ENCODE measurements around the gene DPH5. TPM values are rescaled to one million over a fixed set of nuclear protein-coding genes. Genes with fewer than 3 reads are reported as not detected.
A peak's percentile ranks its signal among the peaks of the same experiment; 100 is the strongest.
"Not testable (repeated sequence)": the region's sequence is repeated elsewhere in the genome, so short reads cannot be mapped to it uniquely, and the experiment has no call there.

Gene DPH5, protein sequence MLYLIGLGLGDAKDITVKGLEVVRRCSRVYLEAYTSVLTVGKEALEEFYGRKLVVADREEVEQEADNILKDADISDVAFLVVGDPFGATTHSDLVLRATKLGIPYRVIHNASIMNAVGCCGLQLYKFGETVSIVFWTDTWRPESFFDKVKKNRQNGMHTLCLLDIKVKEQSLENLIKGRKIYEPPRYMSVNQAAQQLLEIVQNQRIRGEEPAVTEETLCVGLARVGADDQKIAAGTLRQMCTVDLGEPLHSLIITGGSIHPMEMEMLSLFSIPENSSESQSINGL
- 42.2 TPM for total RNA-seq (ENCODE audit: unreplicated experiment)
- long read RNA-seq, transcript DPH5-203 (8 exons, 1,316 nt) = major isoform, 21 of 32 reads
- long read RNA-seq, partial matches to known transcripts = 0 of 32 reads
- long read RNA-seq, other reads (novel, unspliced or antisense) = 10 of 32 reads

DNA sequence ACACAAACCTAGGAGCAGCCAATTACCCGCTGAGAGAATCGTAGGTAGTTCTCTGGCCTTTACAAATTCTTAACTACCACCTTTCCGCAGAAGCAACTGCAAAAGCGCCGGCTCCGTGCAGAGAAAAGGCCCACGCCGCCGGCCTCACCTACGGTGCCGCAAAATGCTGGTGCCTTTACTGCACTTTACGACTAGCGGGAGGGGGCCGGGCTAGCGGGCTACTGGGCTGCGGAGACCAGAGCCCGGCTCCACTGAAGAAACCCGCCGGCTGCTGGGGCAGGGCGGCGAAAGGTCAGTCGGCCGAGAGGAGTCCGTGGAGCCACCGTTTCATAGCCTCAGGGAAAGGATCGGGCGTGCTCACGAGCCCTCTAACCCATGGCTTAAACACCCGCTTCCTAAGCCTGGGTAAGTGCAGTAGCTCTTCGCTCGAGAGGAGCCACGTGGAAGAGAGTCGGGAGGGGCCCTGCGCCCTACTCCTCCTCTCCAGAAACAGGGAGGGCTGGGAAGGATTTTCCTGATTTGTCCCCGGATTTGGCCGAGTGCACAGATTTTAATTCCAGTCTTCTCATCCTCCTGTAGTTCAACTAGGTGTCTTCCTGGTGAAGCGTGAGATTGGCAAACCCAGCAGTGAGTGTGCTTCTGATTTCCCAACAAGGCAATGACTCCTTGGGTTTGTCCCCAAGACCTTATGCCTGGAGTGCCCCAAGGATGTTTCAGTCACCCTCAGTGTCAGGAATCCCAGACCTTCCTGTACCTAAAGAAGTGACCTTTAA, at the start of gene DPH5:
Gene DPH5 (minus strand): TSS at position 128 of the 773 bp plus-strand sequence. CDS start 341 bp downstream, outside the sequence.
- Mint-ChIP-seq H3K36me3 (ENCODE audit: low read depth, unreplicated experiment) (no peaks in the 10 kb centered on the region), H3K4me1 (ENCODE audit: unreplicated experiment) (peaks cover 29% of the 10 kb centered on the region), H3K4me3 (ENCODE audit: unreplicated experiment) (peak within 1 kb of the TSS; percentile 98), H3K27me3 (ENCODE audit: unreplicated experiment) (no peaks in the 10 kb centered on the region), H3K27ac (ENCODE audit: unreplicated experiment) (peak within 1 kb of the TSS; percentile 85), H3K9me3 (ENCODE audit: unreplicated experiment) (no peaks in the 10 kb centered on the region)
- TF ChIP-seq, protein P1, sequence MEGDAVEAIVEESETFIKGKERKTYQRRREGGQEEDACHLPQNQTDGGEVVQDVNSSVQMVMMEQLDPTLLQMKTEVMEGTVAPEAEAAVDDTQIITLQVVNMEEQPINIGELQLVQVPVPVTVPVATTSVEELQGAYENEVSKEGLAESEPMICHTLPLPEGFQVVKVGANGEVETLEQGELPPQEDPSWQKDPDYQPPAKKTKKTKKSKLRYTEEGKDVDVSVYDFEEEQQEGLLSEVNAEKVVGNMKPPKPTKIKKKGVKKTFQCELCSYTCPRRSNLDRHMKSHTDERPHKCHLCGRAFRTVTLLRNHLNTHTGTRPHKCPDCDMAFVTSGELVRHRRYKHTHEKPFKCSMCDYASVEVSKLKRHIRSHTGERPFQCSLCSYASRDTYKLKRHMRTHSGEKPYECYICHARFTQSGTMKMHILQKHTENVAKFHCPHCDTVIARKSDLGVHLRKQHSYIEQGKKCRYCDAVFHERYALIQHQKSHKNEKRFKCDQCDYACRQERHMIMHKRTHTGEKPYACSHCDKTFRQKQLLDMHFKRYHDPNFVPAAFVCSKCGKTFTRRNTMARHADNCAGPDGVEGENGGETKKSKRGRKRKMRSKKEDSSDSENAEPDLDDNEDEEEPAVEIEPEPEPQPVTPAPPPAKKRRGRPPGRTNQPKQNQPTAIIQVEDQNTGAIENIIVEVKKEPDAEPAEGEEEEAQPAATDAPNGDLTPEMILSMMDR (IDR thresholded peaks at IDR 0.05; ENCODE audit: unreplicated experiment) = no peak
- DNase-seq (ENCODE audit: low spot score) = peak; percentile 91

DNA sequence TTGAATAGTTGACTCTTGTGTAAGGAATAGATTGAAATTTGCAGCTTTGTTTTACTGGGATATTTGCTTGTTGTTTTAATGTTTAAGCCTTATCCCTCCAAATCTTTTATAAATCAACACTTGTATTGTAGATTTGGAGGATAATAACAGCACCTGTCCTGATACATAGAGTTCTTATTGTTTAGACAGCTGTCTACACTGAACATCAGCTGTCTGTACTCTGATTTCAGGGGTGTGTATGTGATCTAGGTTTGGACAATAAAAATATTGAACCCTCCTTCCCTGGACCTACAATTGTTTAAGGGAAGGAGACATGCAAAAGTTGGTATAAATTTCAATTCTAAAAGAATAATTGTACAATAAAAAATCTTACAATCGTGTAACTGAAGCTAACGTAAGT, 48.3 kb upstream of the DPH5 start:
- Mint-ChIP-seq H3K36me3 (ENCODE audit: low read depth, unreplicated experiment) (peaks cover under 1% of the 10 kb centered on the region), H3K27me3 (ENCODE audit: unreplicated experiment) (peaks cover 2% of the 10 kb centered on the region), H3K4me3 (ENCODE audit: unreplicated experiment) (no peak overlapping the region), H3K9me3 (ENCODE audit: unreplicated experiment) (no peaks in the 10 kb centered on the region), H3K4me1 (ENCODE audit: unreplicated experiment) (peaks cover 26% of the 10 kb centered on the region), H3K27ac (ENCODE audit: unreplicated experiment) (no peak overlapping the region)
- no peak for DNase-seq (ENCODE audit: low spot score)
- TF ChIP-seq, protein P1 (IDR thresholded peaks at IDR 0.05; ENCODE audit: unreplicated experiment) = no peak

GRCh38 chr1:101071470-101071891, 45.9 kb upstream of the DPH5 start:
- Mint-ChIP-seq H3K27me3 (ENCODE audit: unreplicated experiment) (peaks cover 2% of the 10 kb centered on the region), H3K4me1 (ENCODE audit: unreplicated experiment) (peaks cover 29% of the 10 kb centered on the region), H3K27ac (ENCODE audit: unreplicated experiment) (peak overlapping the region; percentile 50), H3K36me3 (ENCODE audit: low read depth, unreplicated experiment) (no peaks in the 10 kb centered on the region), H3K9me3 (ENCODE audit: unreplicated experiment) (no peaks in the 10 kb centered on the region), H3K4me3 (ENCODE audit: unreplicated experiment) (no peak overlapping the region)
- TF ChIP-seq, protein P1 (IDR thresholded peaks at IDR 0.05; ENCODE audit: unreplicated experiment) = no peak
- no peak for DNase-seq (ENCODE audit: low spot score)

DNA sequence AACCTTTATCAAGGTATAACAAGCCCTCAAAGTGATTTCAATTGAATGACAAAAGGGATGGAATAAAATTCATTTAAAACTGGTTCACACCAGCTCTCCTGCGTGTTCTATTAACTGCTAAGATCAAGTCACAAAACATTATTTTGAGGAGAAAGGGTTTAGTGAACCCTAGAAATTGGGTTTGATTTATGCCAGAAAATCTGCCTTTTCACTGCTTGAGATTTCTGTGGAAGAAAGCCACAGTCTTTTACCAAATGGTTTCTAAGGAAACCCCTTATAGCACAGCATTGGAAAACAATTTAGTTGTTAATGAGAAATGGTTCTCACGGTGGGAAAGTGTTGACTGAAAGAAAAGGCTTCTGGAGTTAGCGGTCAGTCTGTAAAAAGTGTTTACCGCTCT, 43.6 kb upstream of the DPH5 start:
- no peaks in the 10 kb centered on the region for H3K9me3 Mint-ChIP-seq (ENCODE audit: unreplicated experiment)
- peak overlapping the region; percentile 85 for H3K27ac Mint-ChIP-seq (ENCODE audit: unreplicated experiment)
- no peak for DNase-seq (ENCODE audit: low spot score)
- H3K4me3 Mint-ChIP-seq (ENCODE audit: unreplicated experiment) = no peak overlapping the region
- no peaks in the 10 kb centered on the region for H3K36me3 Mint-ChIP-seq (ENCODE audit: low read depth, unreplicated experiment)
- peaks cover 2% of the 10 kb centered on the region for H3K27me3 Mint-ChIP-seq (ENCODE audit: unreplicated experiment)
- peaks cover 35% of the 10 kb centered on the region for H3K4me1 Mint-ChIP-seq (ENCODE audit: unreplicated experiment)
- TF ChIP-seq, protein P1 (IDR thresholded peaks at IDR 0.05; ENCODE audit: unreplicated experiment) = no peak

- not testable (repeated sequence) for H3K27ac Mint-ChIP-seq (ENCODE audit: unreplicated experiment); H3K27me3 Mint-ChIP-seq (ENCODE audit: unreplicated experiment); H3K36me3 Mint-ChIP-seq (ENCODE audit: low read depth, unreplicated experiment); DNase-seq (ENCODE audit: low spot score); H3K9me3 Mint-ChIP-seq (ENCODE audit: unreplicated experiment); H3K4me3 Mint-ChIP-seq (ENCODE audit: unreplicated experiment)
- H3K4me1 Mint-ChIP-seq (ENCODE audit: unreplicated experiment) = peaks cover 37% of the 10 kb centered on the region
Observed at GRCh38 chr1:101066937-101067335, 41.4 kb upstream of the DPH5 start.
